Astrocyte (in vitro differentiated cells and primary cell): Measurements from ENCODE around the gene PCDHA1.

Experiments
- CTCF ChIP-seq: IDR thresholded peaks from 2 replicates; pipeline ENCODE4 v1.5.1; 2011; ENCODE audit warnings: low read depth, mild to moderate bottlenecking, inconsistent platforms, low read length, moderate library complexity; ENCODE audit not compliant: insufficient read depth
- EZH2 ChIP-seq: IDR thresholded peaks from 2 replicates; pipeline ENCODE4 v1.6.1; 2012; ENCODE audit warnings: mild to moderate bottlenecking, low read length, inconsistent platforms; ENCODE audit not compliant: insufficient read depth

DNA sequence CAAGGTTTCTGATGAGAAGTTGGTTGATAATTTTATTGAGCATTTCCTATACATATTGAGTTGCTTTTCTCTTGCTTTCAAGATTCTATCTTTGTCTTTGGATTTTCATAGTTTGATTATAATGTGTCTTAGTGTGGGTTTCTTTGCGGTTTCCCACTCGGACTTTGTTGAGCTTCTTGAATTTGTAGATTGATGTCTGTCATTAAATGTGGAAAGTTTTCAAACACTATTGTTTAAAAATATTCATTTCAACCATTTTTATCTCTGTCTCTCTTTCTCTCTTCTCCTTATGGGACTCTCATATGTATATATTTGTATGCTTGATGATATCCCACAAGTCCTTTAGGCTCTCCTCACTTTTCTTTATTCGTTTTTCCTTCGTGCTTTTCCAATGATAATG is 18.5 kb upstream of the PCDHA1 start:
- TF ChIP-seq CTCF (no peak), EZH2 (no peak)
